H9 (cell line): ENCODE measurements around the gene NDUFC2. TPM values are rescaled to one million over a fixed set of nuclear protein-coding genes. Genes with fewer than 3 reads are reported as not detected.

ENCODE experiments used
- DNase-seq: peaks from one replicate; pipeline ENCODE4 v3.0.0-alpha.2; 2017
- H2AFZ ChIP-seq: one replicate; pipeline ENCODE4 v1.6.1; 2013; ENCODE audit warnings: mild to moderate bottlenecking, low read length, control low read depth, moderate library complexity
- H2AK5ac ChIP-seq: 2 replicates; pipeline ENCODE4 v1.6.1; 2013; ENCODE audit warnings: low read length, control low read depth, mixed read lengths; ENCODE audit not compliant: insufficient read length
- H2BK120ac ChIP-seq: one replicate; pipeline ENCODE4 v1.6.1; 2013; ENCODE audit warnings: low read depth, mild to moderate bottlenecking, low read length, control low read depth, inconsistent platforms; ENCODE audit not compliant: poor library complexity, severe bottlenecking
- H2BK12ac ChIP-seq: 2 replicates; pipeline ENCODE4 v1.6.1; 2013; ENCODE audit warnings: low read length, control low read depth, mixed read lengths, low read depth; ENCODE audit not compliant: insufficient read length
- H2BK15ac ChIP-seq: 2 replicates; pipeline ENCODE4 v1.6.1; 2013; ENCODE audit warnings: low read depth, low read length, control low read depth
- H2BK20ac ChIP-seq: one replicate; pipeline ENCODE4 v1.6.1; 2013; ENCODE audit warnings: low read depth, mild to moderate bottlenecking, low read length, control low read depth, inconsistent platforms; ENCODE audit not compliant: poor library complexity, severe bottlenecking
- H2BK5ac ChIP-seq: 2 replicates; pipeline ENCODE4 v1.6.1; 2013; ENCODE audit warnings: low read length, control low read depth, mixed read lengths; ENCODE audit not compliant: insufficient read length
- H3K14ac ChIP-seq: 2 replicates; pipeline ENCODE4 v1.6.1; 2013; ENCODE audit warnings: low read length, control low read depth; ENCODE audit not compliant: insufficient read depth
- H3K18ac ChIP-seq: 2 replicates; pipeline ENCODE4 v1.6.1; 2013; ENCODE audit warnings: low read depth, mild to moderate bottlenecking, mixed read lengths, low read length, control low read depth; ENCODE audit not compliant: insufficient read length
- H3K23ac ChIP-seq: 2 replicates; pipeline ENCODE4 v1.6.1; 2013; ENCODE audit warnings: low read length, control low read depth, mixed read lengths, low read depth; ENCODE audit not compliant: insufficient read length
- H3K23me2 ChIP-seq: 2 replicates; pipeline ENCODE4 v1.6.1; 2013; ENCODE audit warnings: low read depth, mild to moderate bottlenecking, mixed read lengths, low read length, control low read depth; ENCODE audit not compliant: insufficient read length, poor library complexity, severe bottlenecking
- H3K27ac ChIP-seq: 2 replicates; pipeline ENCODE4 v1.5.1; 2013; ENCODE audit warnings: low read length, control low read depth, mixed read lengths, low read depth; ENCODE audit not compliant: insufficient read length
- H3K27me3 ChIP-seq: 2 replicates; pipeline ENCODE4 v1.6.1; 2013; ENCODE audit warnings: low read length, control low read depth, inconsistent platforms; ENCODE audit not compliant: insufficient read depth
- H3K4ac ChIP-seq: 2 replicates; pipeline ENCODE4 v1.6.1; 2013; ENCODE audit warnings: low read depth, mild to moderate bottlenecking, control low read depth, inconsistent platforms, low read length, moderate library complexity
- H3K4me1 ChIP-seq: 2 replicates; pipeline ENCODE4 v1.6.1; 2013; ENCODE audit warnings: low read length, control low read depth, inconsistent platforms; ENCODE audit not compliant: insufficient read depth
- H3K4me2 ChIP-seq: 2 replicates; pipeline ENCODE4 v1.6.1; 2013; ENCODE audit warnings: low read length, control low read depth, mixed read lengths; ENCODE audit not compliant: insufficient read length, insufficient read depth
- H3K56ac ChIP-seq: 2 replicates; pipeline ENCODE4 v1.6.1; 2013; ENCODE audit warnings: low read depth, mild to moderate bottlenecking, mixed read lengths, low read length, control low read depth; ENCODE audit not compliant: insufficient read length
- H3K79me1 ChIP-seq: 2 replicates; pipeline ENCODE4 v1.6.1; 2013; ENCODE audit warnings: low read depth, mild to moderate bottlenecking, moderate library complexity, low read length, control low read depth, inconsistent platforms; ENCODE audit not compliant: insufficient read depth, poor library complexity, severe bottlenecking
- H3K79me2 ChIP-seq: 2 replicates; pipeline ENCODE4 v1.6.1; 2013; ENCODE audit warnings: low read length, control low read depth, inconsistent platforms; ENCODE audit not compliant: insufficient read depth
- H3K9ac ChIP-seq: 2 replicates; pipeline ENCODE4 v1.6.1; 2013; ENCODE audit warnings: low read length, control low read depth, mixed read lengths; ENCODE audit not compliant: insufficient read length; ENCODE audit errors: extremely low read depth
- H3K9me3 ChIP-seq: one replicate; pipeline ENCODE4 v1.6.1; 2013; ENCODE audit warnings: low read depth, low read length, inconsistent platforms; ENCODE audit not compliant: control insufficient read depth
- H3T11ph ChIP-seq: one replicate; pipeline ENCODE4 v1.6.1; 2013; ENCODE audit warnings: mild to moderate bottlenecking, low read length, control low read depth, inconsistent platforms
- H4K20me1 ChIP-seq: one replicate; pipeline ENCODE4 v1.6.1; 2013; ENCODE audit not compliant: control insufficient read depth, insufficient read length, insufficient read depth
- H4K5ac ChIP-seq: 2 replicates; pipeline ENCODE4 v1.6.1; 2013; ENCODE audit warnings: low read depth, mild to moderate bottlenecking, mixed read lengths, low read length, control low read depth; ENCODE audit not compliant: insufficient read length
- H4K8ac ChIP-seq: replicated peaks from 2 replicates; pipeline ENCODE4 v1.6.1; 2013; ENCODE audit warnings: low read length, control low read depth, mixed read lengths, low read depth; ENCODE audit not compliant: insufficient read length
- H4K91ac ChIP-seq: 2 replicates; pipeline ENCODE4 v1.6.1; 2013; ENCODE audit warnings: low read depth, mild to moderate bottlenecking, moderate library complexity, mixed read lengths, low read length, control low read depth; ENCODE audit not compliant: insufficient read length
- H3K27ac Mint-ChIP-seq, 3 experiments: 2 replicates in 2 of 3; 3 replicates in 1 of 3; pipeline ENCODE4 v1.8.0; 2020 to 2021; ENCODE audit warnings: mixed read lengths in 3 of 3, mild to moderate bottlenecking in 1 of 3, moderate library complexity in 1 of 3
- H3K27me3 Mint-ChIP-seq: 2 replicates; pipeline ENCODE4 v1.8.0; 2021; ENCODE audit warnings: low read depth, mild to moderate bottlenecking, moderate library complexity, mixed read lengths
- H3K36me3 Mint-ChIP-seq, 3 experiments: 2 replicates in 2 of 3; 3 replicates in 1 of 3; pipeline ENCODE4 v1.8.0; 2020 to 2021; ENCODE audit warnings: low read depth in 3 of 3, mixed read lengths in 3 of 3; ENCODE audit not compliant: insufficient read depth in 1 of 3
- H3K4me1 Mint-ChIP-seq, 2 experiments: 2 replicates each; pipeline ENCODE4 v1.8.0; 2020; ENCODE audit warnings: mixed read lengths in 2 of 2
- H3K4me3 Mint-ChIP-seq, 2 experiments: 2 replicates in 1 of 2; 3 replicates in 1 of 2; pipeline ENCODE4 v1.8.0; 2020 to 2021; ENCODE audit warnings: mild to moderate bottlenecking in 2 of 2, mixed read lengths in 2 of 2, moderate library complexity in 1 of 2
- H3K9me3 Mint-ChIP-seq, 2 experiments: 2 replicates in 1 of 2; 3 replicates in 1 of 2; pipeline ENCODE4 v1.8.0; 2020; ENCODE audit warnings: mild to moderate bottlenecking in 2 of 2, mixed read lengths in 2 of 2, moderate library complexity in 1 of 2
- CTCF ChIP-seq: fragments of 200-600 bp; sonication (generic); conservative IDR thresholded peaks from 3 replicates; pipeline ENCODE4 v1.8.0; 2021; ENCODE audit warnings: antibody characterized with exemption, mild to moderate bottlenecking
- WGBS: extraction: QIAGEN DNeasy Blood & Tissue Kit; methylation state at CpG from one replicate; pipeline ENCODE4 v1.1.7; 2013; ENCODE audit warnings: missing lambda C conversion rate, low lambda C conversion rate, mixed read lengths; ENCODE audit not compliant: insufficient read length; ENCODE audit errors: extremely low coverage; 5-methylcytosine and 5-hydroxymethylcytosine counted together
- total RNA-seq: library from RNA; stranded (reverse); gene quantifications from 2 replicates; pipeline ENCODE4 v1.2.1, GENCODE V29; 2021

NDUFC2 gene
- total RNA-seq, 1 experiment from 2014 or later, result 247 TPM

- Histone ChIP-seq H3K4me2 (no peak overlapping the region), H3K23me2 (no peaks in the 10 kb centered on the region), H4K5ac (peak overlapping the region; percentile 20), H2AK5ac (no peak overlapping the region), H3K79me1 (no peaks in the 10 kb centered on the region), H4K8ac (no peak overlapping the region), H3K9ac (no peak overlapping the region), H3K4ac (no peak overlapping the region; the same call in 1 of the 2 replicates), H3K56ac (no peak overlapping the region), H3K4me1 (peaks cover 5% of the 10 kb centered on the region; the same call in 1 of the 2 replicates), H3K23ac (no peak overlapping the region), H2BK120ac (peak overlapping the region; percentile 73), H3K9me3 (no peaks in the 10 kb centered on the region), H2BK15ac (no peak overlapping the region), H3T11ph (peak overlapping the region; percentile 40), H2BK12ac (peak overlapping the region; percentile 36), H3K14ac (no peak overlapping the region), H3K27ac (no peak overlapping the region), H4K20me1 (no peaks in the 10 kb centered on the region), H2AFZ (peak overlapping the region; percentile 65), H2BK5ac (no peak overlapping the region), H3K79me2 (no peaks in the 10 kb centered on the region), H4K91ac (no peak overlapping the region), H2BK20ac (no peak overlapping the region), H3K27me3 (no peaks in the 10 kb centered on the region), H3K18ac (peak overlapping the region; percentile 67)
- Mint-ChIP-seq H3K4me1 (peaks cover 12 to 14% of the 10 kb centered on the region in 2 experiments), H3K4me3 (no peak overlapping the region; a peak in 1 of 5 replicates), H3K36me3 (no peaks in the 10 kb centered on the region; a peak in 1 of 7 replicates), H3K9me3 (no peaks in the 10 kb centered on the region), H3K27ac (peak overlapping the region; percentile 61 to 95 (median 90); a peak in 6 of 7 replicates), H3K27me3 (no peaks in the 10 kb centered on the region)
- TF ChIP-seq CTCF, result no peak
- no CpG with 5 or more reads among the region's 6 CpGs for WGBS
- DNase-seq, result peak; percentile 50
These were observed 28.5 kb downstream of the NDUFC2 start for GRCh38 chr11:78050964-78051831.
